ENCODE results near the gene ACAT1. TPM values are rescaled to one million over a fixed set of nuclear protein-coding genes. Genes with fewer than 3 reads are reported as not detected.

The ACAT1 gene
- total RNA-seq, 1 experiment from 2014 or later: 31.4 TPM

GRCh38 chr11:108097179-108097578 is 24.2 kb upstream of the ACAT1 start:
- peaks cover 25% of the 10 kb centered on the region for H3K36me3 Mint-ChIP-seq
- no peak for ATAC-seq
- CTCF ChIA-PET: interaction anchor here (1.2 to 1.5 kb wide), 2 partner anchors 21 to 97 kb away, joined by 3 to 4 read pairs; no protein-coding TSS in a partner anchor

GRCh38 chr11:108101090-108101775 is 20.1 kb upstream of the ACAT1 start:
- peaks cover 19% of the 10 kb centered on the region for H3K36me3 Mint-ChIP-seq
- ATAC-seq: no peak
- H3K27me3 Mint-ChIP-seq (ENCODE audit: low read depth): no peaks in the 10 kb centered on the region
- H3K27ac Mint-ChIP-seq: no peak overlapping the region
- TF ChIP-seq USF1 (CRISPR knock-in tag; IDR thresholded peaks at IDR 0.05): no peak
- no peak for TF ChIP-seq FOXP4 (CRISPR knock-in tag; IDR thresholded peaks at IDR 0.05)
- no peak for TF ChIP-seq ETV6 (CRISPR knock-in tag; IDR thresholded peaks at IDR 0.05)
- TF ChIP-seq FOXJ3 (CRISPR knock-in tag; IDR thresholded peaks at IDR 0.05; ENCODE audit: borderline replicate concordance): no peak
- TF ChIP-seq ARID4B (CRISPR knock-in tag; IDR thresholded peaks at IDR 0.05; ENCODE audit: borderline replicate concordance): no peak
- no peak for TF ChIP-seq GTF2I (CRISPR knock-in tag; conservative IDR thresholded peaks at IDR 0.05)
- no peak for TF ChIP-seq SOX15 (CRISPR knock-in tag; IDR thresholded peaks at IDR 0.05)
- no peak for TF ChIP-seq RORB (CRISPR knock-in tag; IDR thresholded peaks at IDR 0.05)
- no peak for TF ChIP-seq ZNF138 (CRISPR knock-in tag; conservative IDR thresholded peaks at IDR 0.05)
- no peak for TF ChIP-seq ZNF121 (CRISPR knock-in tag; IDR thresholded peaks at IDR 0.05)
- TF ChIP-seq OVOL2 (CRISPR knock-in tag; IDR thresholded peaks at IDR 0.05; ENCODE audit: borderline replicate concordance): no peak
- no peak for TF ChIP-seq MLX (CRISPR knock-in tag; IDR thresholded peaks at IDR 0.05)
- no peak for TF ChIP-seq JUN (CRISPR knock-in tag; IDR thresholded peaks at IDR 0.05)
- no peak for TF ChIP-seq ZNF423 (CRISPR knock-in tag; IDR thresholded peaks at IDR 0.05)
- TF ChIP-seq ATF3 (CRISPR knock-in tag; conservative IDR thresholded peaks at IDR 0.05): no peak
- no peak for TF ChIP-seq RELA (CRISPR knock-in tag; IDR thresholded peaks at IDR 0.05; ENCODE audit: borderline replicate concordance)
- no peak for TF ChIP-seq TP53 (CRISPR knock-in tag; IDR thresholded peaks at IDR 0.05)
- TF ChIP-seq ZNF263 (CRISPR knock-in tag; IDR thresholded peaks at IDR 0.05; ENCODE audit: low read depth): no peak
- TF ChIP-seq KAT7 (CRISPR knock-in tag; IDR thresholded peaks at IDR 0.05; ENCODE audit: borderline replicate concordance): no peak
- DNase-seq (ENCODE audit: low spot score): no peak
- no peaks in the 10 kb centered on the region for H3K9me3 Mint-ChIP-seq
- H3K4me1 Mint-ChIP-seq: no peaks in the 10 kb centered on the region
- ChIA-PET POLR2A (no interaction called here), CTCF (no interaction called here)
- no peak overlapping the region for H3K4me3 Mint-ChIP-seq

More at GRCh38 chr11:108097179-108097578, 24.2 kb upstream of the ACAT1 start:
- DNase-seq (ENCODE audit: low spot score): no peak
- H3K9me3 Mint-ChIP-seq: no peaks in the 10 kb centered on the region
- TF ChIP-seq NR3C1 (CRISPR knock-in tag; conservative IDR thresholded peaks at IDR 0.05; ENCODE audit: low read depth): no peak
- TF ChIP-seq HMGA2 (CRISPR knock-in tag; IDR thresholded peaks at IDR 0.05): no peak
- no peaks in the 10 kb centered on the region for H3K4me1 Mint-ChIP-seq
- POLR2A ChIA-PET: no interaction called here
- no peak overlapping the region; the same call in 1 of the 2 replicates for H3K27ac Mint-ChIP-seq
- no peaks in the 10 kb centered on the region for H3K27me3 Mint-ChIP-seq (ENCODE audit: low read depth)
- no peak overlapping the region for H3K4me3 Mint-ChIP-seq
